C4-2B (cell line): ENCODE results near the gene NAPSA.

Source experiments
- H3K27ac ChIP-seq: fragments of 450-650 bp; 2 replicates; pipeline ENCODE4 v1.5.1; 2017
- ZFX ChIP-seq: fragments of 450-650 bp; IDR thresholded peaks from 2 replicates; pipeline ENCODE4 v1.6.1; 2017
- TF ChIP-seq, protein P1 (sequence below): fragments of 450-650 bp; conservative IDR thresholded peaks from 2 replicates; pipeline ENCODE4 v1.5.1; 2017; ENCODE audit warnings: mild to moderate bottlenecking

The NAPSA gene

DNA sequence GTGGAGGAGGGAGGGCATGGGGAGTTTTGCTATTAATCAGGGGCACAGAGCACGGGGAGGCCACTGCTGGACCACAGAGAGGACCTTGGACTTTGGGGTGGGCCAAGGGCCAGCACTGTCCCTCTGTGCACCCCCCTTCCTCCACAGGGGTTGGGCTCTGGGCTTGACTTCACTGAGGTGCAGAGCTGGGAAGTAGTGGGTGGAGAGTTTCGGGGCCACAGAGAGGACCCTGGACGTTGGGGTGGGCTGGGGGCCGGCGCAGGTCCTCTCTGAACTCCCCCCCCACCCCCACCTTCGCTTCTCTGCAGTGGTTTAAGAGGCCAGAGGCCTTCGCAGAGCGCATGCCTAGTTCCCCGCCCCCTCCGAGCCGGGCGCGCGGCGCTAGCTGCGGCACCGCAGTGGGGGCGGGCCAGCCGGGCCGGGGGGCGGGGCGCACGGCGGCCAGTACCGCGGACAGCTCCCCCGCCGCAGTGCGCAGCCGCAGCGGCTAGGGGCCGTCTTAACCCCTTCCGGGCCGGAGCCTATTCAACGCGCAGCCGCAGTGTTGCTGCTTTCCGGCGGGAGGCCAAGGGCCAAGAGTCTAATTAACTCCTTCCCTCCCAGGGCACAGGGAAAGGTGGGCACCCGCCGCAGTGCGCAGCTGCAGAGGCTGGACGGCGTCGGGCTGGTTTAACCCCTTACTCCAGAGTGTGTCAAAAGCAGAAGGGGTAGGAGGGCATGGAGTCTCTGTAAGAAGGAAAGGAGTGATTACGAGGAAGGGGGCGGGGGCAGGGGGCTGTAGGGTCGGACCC lies 39.9 kb downstream of the NAPSA start:
- no peak overlapping the region for H3K27ac ChIP-seq

DNA sequence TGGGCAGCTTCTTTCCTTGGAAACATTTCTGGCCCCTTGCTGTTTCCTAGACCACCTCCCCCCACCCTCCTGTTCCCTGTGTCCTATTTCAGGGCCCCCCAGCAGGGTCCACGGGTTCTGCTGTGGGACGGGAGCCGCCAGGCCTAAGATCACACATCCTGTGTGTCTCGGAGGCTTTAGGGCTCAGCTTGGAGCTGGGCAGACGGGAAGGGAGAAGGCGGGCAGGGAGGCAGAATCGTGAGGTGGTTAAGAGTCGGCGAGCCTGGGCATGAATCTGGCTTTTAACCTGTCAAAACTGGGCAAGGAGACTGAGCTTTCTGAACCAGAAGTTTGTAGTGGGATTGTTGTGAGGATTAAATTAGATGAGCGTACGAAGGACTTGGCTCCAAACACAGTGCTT lies 41.1 kb downstream of the NAPSA start:
- no peak for TF ChIP-seq ZFX
- TF ChIP-seq, protein P1, sequence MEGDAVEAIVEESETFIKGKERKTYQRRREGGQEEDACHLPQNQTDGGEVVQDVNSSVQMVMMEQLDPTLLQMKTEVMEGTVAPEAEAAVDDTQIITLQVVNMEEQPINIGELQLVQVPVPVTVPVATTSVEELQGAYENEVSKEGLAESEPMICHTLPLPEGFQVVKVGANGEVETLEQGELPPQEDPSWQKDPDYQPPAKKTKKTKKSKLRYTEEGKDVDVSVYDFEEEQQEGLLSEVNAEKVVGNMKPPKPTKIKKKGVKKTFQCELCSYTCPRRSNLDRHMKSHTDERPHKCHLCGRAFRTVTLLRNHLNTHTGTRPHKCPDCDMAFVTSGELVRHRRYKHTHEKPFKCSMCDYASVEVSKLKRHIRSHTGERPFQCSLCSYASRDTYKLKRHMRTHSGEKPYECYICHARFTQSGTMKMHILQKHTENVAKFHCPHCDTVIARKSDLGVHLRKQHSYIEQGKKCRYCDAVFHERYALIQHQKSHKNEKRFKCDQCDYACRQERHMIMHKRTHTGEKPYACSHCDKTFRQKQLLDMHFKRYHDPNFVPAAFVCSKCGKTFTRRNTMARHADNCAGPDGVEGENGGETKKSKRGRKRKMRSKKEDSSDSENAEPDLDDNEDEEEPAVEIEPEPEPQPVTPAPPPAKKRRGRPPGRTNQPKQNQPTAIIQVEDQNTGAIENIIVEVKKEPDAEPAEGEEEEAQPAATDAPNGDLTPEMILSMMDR: no peak

More for the DNA sequence above, 39.9 kb downstream of the NAPSA start:
- TF ChIP-seq ZFX: no peak
- TF ChIP-seq, protein P1: no peak

GRCh38 chr19:50323782-50324133 lies 41.7 kb downstream of the NAPSA start:
- TF ChIP-seq, protein P1: no peak
- TF ChIP-seq ZFX: no peak
- no peak overlapping the region for H3K27ac ChIP-seq

More for the DNA sequence above, 41.1 kb downstream of the NAPSA start:
- H3K27ac ChIP-seq: no peak overlapping the region

DNA sequence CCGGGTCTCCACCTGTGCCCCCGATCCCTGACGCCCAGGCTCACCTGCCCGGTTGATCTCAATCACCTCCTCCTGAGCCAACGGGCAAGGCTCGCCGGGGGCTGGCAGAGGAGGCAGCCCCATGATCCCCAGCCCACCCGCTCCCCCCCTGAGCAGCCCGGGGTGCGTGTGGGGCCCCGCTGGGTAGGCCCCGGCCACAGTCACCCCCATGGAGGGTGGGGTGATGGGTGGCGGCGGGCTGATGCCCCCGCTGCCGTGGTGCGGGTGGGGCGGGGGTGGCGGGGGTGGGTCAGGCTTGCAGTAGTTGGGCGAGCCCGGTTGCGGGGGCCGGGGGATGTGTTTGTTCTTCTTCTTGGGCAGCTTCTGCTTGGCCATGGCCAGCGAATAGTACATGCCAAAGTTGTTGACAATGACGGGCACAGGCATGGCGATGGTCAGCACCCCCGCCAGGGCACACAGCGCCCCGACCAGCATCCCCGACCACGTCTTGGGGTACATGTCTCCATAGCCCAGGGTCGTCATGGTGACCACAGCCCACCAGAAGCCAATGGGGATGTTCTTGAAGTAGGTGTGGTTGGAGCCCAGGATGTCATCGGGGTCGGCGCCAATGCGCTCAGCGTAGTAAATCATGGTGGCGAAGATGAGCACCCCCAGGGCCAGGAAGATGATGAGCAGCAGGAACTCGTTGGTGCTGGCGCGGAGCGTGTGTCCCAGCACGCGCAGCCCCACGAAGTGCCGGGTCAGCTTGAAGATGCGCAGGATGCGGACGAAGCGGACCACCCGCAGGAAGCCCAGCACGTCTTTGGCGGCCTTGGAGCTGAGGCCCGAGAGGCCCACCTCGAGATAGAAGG lies 42.3 kb downstream of the NAPSA start:
- H3K27ac ChIP-seq: no peak overlapping the region
- TF ChIP-seq ZFX: no peak

- no peak overlapping the region for H3K27ac ChIP-seq
- no peak for TF ChIP-seq ZFX
- TF ChIP-seq, protein P1: no peak
Observed at GRCh38 chr19:50322234-50322633, 43.2 kb downstream of the NAPSA start.

GRCh38 chr19:50321831-50322230 lies 43.6 kb downstream of the NAPSA start:
- no peak overlapping the region for H3K27ac ChIP-seq
- TF ChIP-seq, protein P1: no peak
- no peak for TF ChIP-seq ZFX

DNA sequence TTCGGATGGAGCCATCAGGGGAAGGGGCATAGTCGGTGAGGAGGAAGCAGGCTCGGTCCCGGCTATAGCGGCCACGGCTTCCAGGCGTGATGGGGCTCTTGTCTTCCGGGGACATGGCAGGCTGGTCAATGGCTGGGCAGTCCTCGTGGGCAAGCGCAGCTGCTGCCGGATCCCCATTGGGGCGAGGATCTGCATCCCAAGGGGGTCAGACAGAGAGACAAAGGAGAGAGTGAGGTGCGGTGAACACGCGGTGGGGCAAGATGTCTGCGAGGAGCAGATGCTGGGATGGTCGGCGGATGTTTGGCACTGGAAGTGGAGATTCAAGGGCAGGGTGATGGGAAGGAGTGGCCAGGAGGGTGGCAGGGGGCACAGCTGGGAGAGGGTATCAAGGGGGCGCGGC lies 44.8 kb downstream of the NAPSA start:
- TF ChIP-seq, protein P1: no peak
- TF ChIP-seq ZFX: no peak
- H3K27ac ChIP-seq: no peak overlapping the region
